Measurements from ENCODE around the gene RHBDD1. TPM values are rescaled to one million over a fixed set of nuclear protein-coding genes. Genes with fewer than 3 reads are reported as not detected.

Gene RHBDD1
- total and polyA plus RNA-seq, 5 donors from 2014 or later: 24.7 to 56.4 (median 27.4) TPM

GRCh38 chr2:227029426-227030105 lies 193.7 kb downstream of the RHBDD1 start:
- Mint-ChIP-seq H3K9me3 (peaks cover 0 to 1% (median 0%) of the 10 kb centered on the region in 7 donors), H3K4me1 (no peaks in the 10 kb centered on the region), H3K4me3 (no peak overlapping the region), H3K27ac (no peak overlapping the region), H3K36me3 (no peaks in the 10 kb centered on the region), H3K27me3 (peaks cover 4% of the 10 kb centered on the region)
- Histone ChIP-seq H3K27ac (ENCODE audit: insufficient read depth, low read length, poor library complexity, severe bottlenecking) (no peak overlapping the region), H3K27me3 (ENCODE audit: control insufficient read depth, insufficient read depth, low read length) (no peaks in the 10 kb centered on the region), H3K4me1 (ENCODE audit: control insufficient read depth, insufficient read depth, low read length, poor library complexity, severe bottlenecking) (no peaks in the 10 kb centered on the region), H3K9me3 (ENCODE audit: control insufficient read depth in 2 of 2, low read length in 2 of 2) (no peaks in the 10 kb centered on the region), H3K36me3 (ENCODE audit: control insufficient read depth, insufficient read depth, low read length) (no peaks in the 10 kb centered on the region), H3K4me3 (ENCODE audit: low read depth, low read length) (no peak overlapping the region)
- no peak for DNase-seq
- ATAC-seq (ENCODE audit: low read depth in 2 of 2): no peak

- H3K27me3 ChIP-seq (ENCODE audit: control insufficient read depth, insufficient read depth, low read length): no peaks in the 10 kb centered on the region
- Mint-ChIP-seq H3K36me3 (no peaks in the 10 kb centered on the region), H3K4me3 (no peak overlapping the region), H3K27ac (peak overlapping the region in 1 of 3 donors; percentile 38), H3K27me3 (peaks cover 4% of the 10 kb centered on the region), H3K4me1 (no peaks in the 10 kb centered on the region), H3K9me3 (peaks cover 0 to 1% (median 0%) of the 10 kb centered on the region in 7 donors)
- H3K4me3 ChIP-seq (ENCODE audit: low read depth, low read length): no peak overlapping the region
- DNase-seq: no peak
- H3K4me1 ChIP-seq (ENCODE audit: control insufficient read depth, insufficient read depth, low read length, poor library complexity, severe bottlenecking): no peaks in the 10 kb centered on the region
- no peaks in the 10 kb centered on the region for H3K36me3 ChIP-seq (ENCODE audit: control insufficient read depth, insufficient read depth, low read length)
- H3K27ac ChIP-seq (ENCODE audit: insufficient read depth, low read length, poor library complexity, severe bottlenecking): no peak overlapping the region
- no peak for ATAC-seq (ENCODE audit: low read depth in 2 of 2)
- peaks cover 0 to 2% of the 10 kb centered on the region in 2 experiments for H3K9me3 ChIP-seq (ENCODE audit: control insufficient read depth in 2 of 2, low read length in 2 of 2)
Measured at GRCh38 chr2:227030789-227031188, 194.9 kb downstream of the RHBDD1 start.

- no peak overlapping the region for H3K27ac ChIP-seq (ENCODE audit: insufficient read depth, low read length, poor library complexity, severe bottlenecking)
- H3K4me1 ChIP-seq (ENCODE audit: control insufficient read depth, insufficient read depth, low read length, poor library complexity, severe bottlenecking): no peaks in the 10 kb centered on the region
- ATAC-seq (ENCODE audit: low read depth in 2 of 2) (no peak), DNase-seq (no peak)
- Mint-ChIP-seq H3K9me3 (peaks cover 0 to 1% (median 0%) of the 10 kb centered on the region in 7 donors), H3K36me3 (no peaks in the 10 kb centered on the region), H3K27ac (no peak overlapping the region), H3K27me3 (peaks cover 4% of the 10 kb centered on the region), H3K4me1 (no peaks in the 10 kb centered on the region), H3K4me3 (no peak overlapping the region)
- H3K4me3 ChIP-seq (ENCODE audit: low read depth, low read length): no peak overlapping the region
- peaks cover 0 to 2% of the 10 kb centered on the region in 2 experiments for H3K9me3 ChIP-seq (ENCODE audit: control insufficient read depth in 2 of 2, low read length in 2 of 2)
- H3K36me3 ChIP-seq (ENCODE audit: control insufficient read depth, insufficient read depth, low read length): no peaks in the 10 kb centered on the region
- no peaks in the 10 kb centered on the region for H3K27me3 ChIP-seq (ENCODE audit: control insufficient read depth, insufficient read depth, low read length)
Measured at GRCh38 chr2:227031379-227031778, 195.5 kb downstream of the RHBDD1 start.

GRCh38 chr2:227033471-227034148 lies 197.8 kb downstream of the RHBDD1 start:
- Histone ChIP-seq H3K9me3 (ENCODE audit: control insufficient read depth in 2 of 2, low read length in 2 of 2) (peaks cover 0 to 2% of the 10 kb centered on the region in 2 experiments), H3K4me3 (ENCODE audit: low read depth, low read length) (no peak overlapping the region), H3K27me3 (ENCODE audit: control insufficient read depth, insufficient read depth, low read length) (no peaks in the 10 kb centered on the region), H3K4me1 (ENCODE audit: control insufficient read depth, insufficient read depth, low read length, poor library complexity, severe bottlenecking) (no peaks in the 10 kb centered on the region), H3K36me3 (ENCODE audit: control insufficient read depth, insufficient read depth, low read length) (no peaks in the 10 kb centered on the region), H3K27ac (ENCODE audit: insufficient read depth, low read length, poor library complexity, severe bottlenecking) (no peak overlapping the region)
- H3K4me1 Mint-ChIP-seq: no peaks in the 10 kb centered on the region
- no peak overlapping the region for H3K27ac Mint-ChIP-seq
- H3K4me3 Mint-ChIP-seq: no peak overlapping the region
- peaks cover 6% of the 10 kb centered on the region for H3K27me3 Mint-ChIP-seq
- DNase-seq (peak in 1 of 3 donors; percentile 28), ATAC-seq (ENCODE audit: low read depth in 2 of 2) (no peak)
- peaks cover 0 to 2% (median 0%) of the 10 kb centered on the region in 7 donors for H3K9me3 Mint-ChIP-seq
- no peaks in the 10 kb centered on the region for H3K36me3 Mint-ChIP-seq

GRCh38 chr2:227035711-227036367 lies 200.0 kb downstream of the RHBDD1 start:
- Histone ChIP-seq H3K4me1 (ENCODE audit: control insufficient read depth, insufficient read depth, low read length, poor library complexity, severe bottlenecking) (no peaks in the 10 kb centered on the region), H3K27me3 (ENCODE audit: control insufficient read depth, insufficient read depth, low read length) (peaks cover 2% of the 10 kb centered on the region), H3K4me3 (ENCODE audit: low read depth, low read length) (no peak overlapping the region), H3K27ac (ENCODE audit: insufficient read depth, low read length, poor library complexity, severe bottlenecking) (no peak overlapping the region), H3K9me3 (ENCODE audit: control insufficient read depth in 2 of 2, low read length in 2 of 2) (peaks cover 0 to 2% of the 10 kb centered on the region in 2 experiments), H3K36me3 (ENCODE audit: control insufficient read depth, insufficient read depth, low read length) (no peaks in the 10 kb centered on the region)
- H3K27me3 Mint-ChIP-seq: peaks cover 6% of the 10 kb centered on the region
- H3K9me3 Mint-ChIP-seq: peaks cover 0 to 2% (median 0%) of the 10 kb centered on the region in 7 donors
- H3K27ac Mint-ChIP-seq: no peak overlapping the region
- ATAC-seq (ENCODE audit: low read depth in 2 of 2) (no peak), DNase-seq (no peak)
- no peaks in the 10 kb centered on the region for H3K36me3 Mint-ChIP-seq
- H3K4me3 Mint-ChIP-seq: no peak overlapping the region
- no peaks in the 10 kb centered on the region for H3K4me1 Mint-ChIP-seq

GRCh38 chr2:227036527-227036926 lies 200.7 kb downstream of the RHBDD1 start:
- peaks cover 6% of the 10 kb centered on the region for H3K27me3 Mint-ChIP-seq
- Histone ChIP-seq H3K27ac (ENCODE audit: insufficient read depth, low read length, poor library complexity, severe bottlenecking) (no peak overlapping the region), H3K4me3 (ENCODE audit: low read depth, low read length) (no peak overlapping the region), H3K9me3 (ENCODE audit: control insufficient read depth in 2 of 2, low read length in 2 of 2) (peaks cover 0 to 2% of the 10 kb centered on the region in 2 experiments), H3K27me3 (ENCODE audit: control insufficient read depth, insufficient read depth, low read length) (peaks cover 2% of the 10 kb centered on the region), H3K36me3 (ENCODE audit: control insufficient read depth, insufficient read depth, low read length) (no peaks in the 10 kb centered on the region), H3K4me1 (ENCODE audit: control insufficient read depth, insufficient read depth, low read length, poor library complexity, severe bottlenecking) (no peaks in the 10 kb centered on the region)
- H3K4me1 Mint-ChIP-seq: no peaks in the 10 kb centered on the region
- DNase-seq: no peak
- ATAC-seq (ENCODE audit: low read depth in 2 of 2): no peak
- peaks cover 0 to 2% (median 0%) of the 10 kb centered on the region in 7 donors for H3K9me3 Mint-ChIP-seq
- no peak overlapping the region for H3K4me3 Mint-ChIP-seq
- no peaks in the 10 kb centered on the region for H3K36me3 Mint-ChIP-seq
- H3K27ac Mint-ChIP-seq: no peak overlapping the region

GRCh38 chr2:227038550-227039189 lies 202.8 kb downstream of the RHBDD1 start:
- no peaks in the 10 kb centered on the region for H3K36me3 Mint-ChIP-seq
- no peak overlapping the region for H3K27ac ChIP-seq (ENCODE audit: insufficient read depth, low read length, poor library complexity, severe bottlenecking)
- no peak for ATAC-seq (ENCODE audit: low read depth in 2 of 2)
- H3K9me3 ChIP-seq (ENCODE audit: control insufficient read depth in 2 of 2, low read length in 2 of 2): peaks cover 0 to 2% of the 10 kb centered on the region in 2 experiments
- peaks cover 6% of the 10 kb centered on the region for H3K27me3 Mint-ChIP-seq
- H3K27ac Mint-ChIP-seq: no peak overlapping the region
- no peak overlapping the region for H3K4me3 ChIP-seq (ENCODE audit: low read depth, low read length)
- H3K4me3 Mint-ChIP-seq: no peak overlapping the region
- H3K27me3 ChIP-seq (ENCODE audit: control insufficient read depth, insufficient read depth, low read length): peaks cover 2% of the 10 kb centered on the region
- no peak for DNase-seq
- H3K36me3 ChIP-seq (ENCODE audit: control insufficient read depth, insufficient read depth, low read length): no peaks in the 10 kb centered on the region
- peaks cover 0 to 2% (median 0%) of the 10 kb centered on the region in 7 donors for H3K9me3 Mint-ChIP-seq
- no peaks in the 10 kb centered on the region for H3K4me1 ChIP-seq (ENCODE audit: control insufficient read depth, insufficient read depth, low read length, poor library complexity, severe bottlenecking)
- H3K4me1 Mint-ChIP-seq: no peaks in the 10 kb centered on the region

Measured in CD4-positive, CD25-positive, alpha-beta regulatory T cell (primary cell).